ENCODE data around the gene SVIP. TPM values are rescaled to one million over a fixed set of nuclear protein-coding genes. Genes with fewer than 3 reads are reported as not detected.
A peak's percentile ranks its signal among the peaks of the same experiment; 100 is the strongest.

Gene SVIP
- total RNA-seq, 2 donors from 2014 or later, result 25.4 to 26.7 TPM

DNA sequence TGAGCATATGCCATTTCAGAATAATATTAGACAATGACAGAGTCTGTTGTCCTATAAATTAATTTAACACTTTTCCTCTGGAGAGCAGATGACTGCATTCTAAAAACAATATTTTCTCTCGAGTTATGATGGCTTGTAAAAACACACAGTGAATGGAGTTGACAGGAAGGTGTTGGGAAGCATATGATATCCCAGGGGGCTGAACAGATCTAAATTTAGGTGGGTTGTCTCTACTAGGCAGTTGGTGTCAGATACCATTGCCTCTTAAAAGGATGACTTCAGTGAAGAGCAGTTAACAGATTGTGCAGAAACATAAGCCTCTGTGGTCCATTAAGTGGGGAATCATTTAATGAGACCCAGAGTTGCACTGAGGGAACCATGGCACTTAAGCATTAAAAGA is 30.7 kb downstream of the SVIP start:
- ATAC-seq (peak; percentile 44 to 71), DNase-seq (no peak)
- intact Hi-C loops (cut with DNase I), result no loop called here

DNA sequence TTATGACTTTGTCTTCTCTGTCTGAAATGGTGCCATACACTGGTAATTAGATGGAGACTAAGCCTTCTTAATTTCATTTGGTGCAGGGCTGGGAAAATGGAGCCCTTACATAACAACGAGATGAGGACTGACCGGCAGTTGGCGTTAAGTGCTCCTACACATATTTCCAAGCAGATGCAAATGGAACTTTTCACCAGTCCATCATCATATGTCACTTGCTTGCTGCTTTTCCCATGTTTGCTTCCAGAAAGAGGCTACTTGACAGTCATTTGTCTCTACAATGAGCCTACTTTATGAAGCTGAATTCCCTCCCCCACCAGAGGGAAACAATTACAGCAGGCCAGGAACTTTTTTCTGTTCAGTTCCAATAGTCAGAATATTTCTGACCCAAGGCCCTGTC is 32.6 kb downstream of the SVIP start:
- no peak for DNase-seq
- ATAC-seq, result no peak
- intact Hi-C loops (cut with DNase I), result no loop called here

DNA sequence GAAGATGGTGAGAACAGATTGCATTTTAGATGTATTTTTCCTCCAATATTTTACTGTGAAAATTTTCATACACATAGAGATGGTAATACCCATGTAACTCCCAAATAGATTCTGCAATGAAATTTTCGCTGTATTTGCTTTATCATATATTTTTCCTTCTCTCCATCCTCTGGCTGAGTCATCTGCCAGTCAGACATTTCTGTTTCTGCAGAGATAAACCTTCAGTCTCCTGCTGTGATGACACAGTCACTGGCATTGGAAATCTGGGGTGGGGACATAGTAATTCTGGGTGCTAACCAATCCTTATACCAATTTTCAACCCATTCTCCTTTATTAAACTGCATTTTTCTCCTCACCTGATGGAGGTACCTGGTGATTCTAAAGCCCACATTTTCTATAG is 33.7 kb downstream of the SVIP start:
- DNase-seq, result no peak
- ATAC-seq, result no peak
- intact Hi-C loops (cut with DNase I), result no loop called here

DNA sequence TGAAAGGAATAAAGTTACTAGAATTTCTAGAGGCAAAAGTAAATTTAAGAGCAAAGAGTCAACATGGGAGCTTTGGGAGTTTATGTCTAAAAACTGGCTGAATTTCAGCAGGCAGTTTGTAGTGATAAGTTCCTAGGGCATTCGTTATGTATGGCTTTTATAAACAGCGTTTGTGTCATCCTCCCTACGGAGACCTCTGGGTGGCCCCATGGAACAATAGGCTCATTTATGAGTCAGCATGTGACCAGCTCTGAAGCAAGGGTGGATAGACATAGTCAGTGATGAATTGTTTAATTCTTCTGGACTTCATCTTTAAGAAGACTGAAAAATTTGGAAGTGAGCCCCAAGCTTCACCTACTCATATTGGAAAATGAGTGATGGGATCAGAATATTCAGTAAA is 37.1 kb downstream of the SVIP start:
- DNase-seq (no peak), ATAC-seq (no peak)
- intact Hi-C loops (cut with DNase I), result no loop called here

DNA sequence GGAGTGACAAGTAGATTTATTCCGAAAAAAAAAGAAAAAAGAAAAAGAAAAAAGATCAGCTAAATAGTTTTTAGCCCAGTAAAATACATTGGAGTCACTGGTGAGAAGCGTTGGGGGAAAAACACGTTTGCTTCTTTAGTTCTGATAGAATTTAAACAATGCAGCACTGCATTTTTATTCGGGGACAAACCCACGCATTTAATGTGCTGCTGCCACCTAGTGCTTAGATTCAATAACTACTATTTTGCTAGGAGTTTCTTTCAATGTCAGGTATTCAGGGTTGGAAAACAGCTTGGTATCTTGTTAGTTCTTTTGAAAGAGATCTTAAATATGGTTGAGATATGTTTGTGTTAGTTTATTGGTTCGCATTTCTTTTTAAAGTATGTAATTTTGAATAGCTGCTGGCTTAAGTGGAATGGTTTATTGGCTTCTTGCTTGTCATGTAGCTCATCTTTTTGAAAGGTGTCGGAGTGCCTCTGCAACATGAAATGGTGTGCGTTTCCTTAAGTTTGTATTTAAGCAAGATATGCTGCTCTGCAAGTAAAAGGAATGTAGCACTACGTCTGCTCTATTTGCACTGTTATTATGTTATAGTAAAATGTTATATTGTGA is 41.9 kb downstream of the SVIP start:
- DNase-seq (no peak), ATAC-seq (no peak)
- intact Hi-C loops (cut with DNase I), result loop anchor here (1.0 to 10.0 kb wide), 3 partner anchors 113 to 453 kb away; partner anchors contain the start of gene SLC17A6 (in 1 of the 2)

DNA sequence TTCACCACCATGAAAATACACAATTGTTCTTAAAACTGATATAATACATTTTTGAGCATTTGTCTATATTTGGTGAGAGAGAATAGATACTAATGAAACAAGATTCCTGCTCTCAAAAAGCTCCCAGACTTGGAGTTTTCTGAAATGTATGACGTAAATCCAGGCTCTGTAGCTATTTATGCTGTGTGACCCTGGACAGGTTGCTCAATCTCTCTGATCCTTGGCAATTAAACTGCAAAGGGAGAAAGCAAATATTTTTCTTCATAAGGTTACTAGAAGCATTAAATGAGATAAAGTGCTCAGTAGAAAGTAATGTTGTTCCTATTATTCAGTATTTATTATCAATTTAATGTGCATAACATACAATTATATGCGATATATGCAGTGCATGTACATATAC is 42.5 kb downstream of the SVIP start:
- DNase-seq (no peak), ATAC-seq (no peak)
- intact Hi-C loops (cut with DNase I), result loop anchor here (1.0 to 10.0 kb wide), 3 partner anchors 112 to 453 kb away; partner anchors contain the start of gene SLC17A6 (in 1 of the 2)

DNA sequence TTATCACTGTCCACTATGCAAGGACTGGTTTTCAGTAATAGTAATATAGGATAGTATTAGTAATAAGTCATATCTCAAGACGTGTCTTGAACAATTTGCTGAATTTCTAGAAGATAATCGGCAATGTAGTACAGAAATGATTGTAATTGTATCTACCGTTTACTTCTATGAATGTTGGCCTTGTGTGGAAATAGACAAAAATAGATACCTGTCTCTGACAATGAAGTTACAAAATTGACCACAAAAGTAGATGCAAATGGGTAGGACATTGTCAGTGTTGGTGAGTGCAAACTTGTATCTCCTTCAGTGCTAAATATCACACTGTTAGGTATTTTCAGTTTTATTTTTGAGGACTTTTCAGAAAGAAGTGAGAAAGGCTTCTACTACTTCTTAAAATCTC is 43.1 kb downstream of the SVIP start:
- DNase-seq (no peak), ATAC-seq (no peak)
- intact Hi-C loops (cut with DNase I), result loop anchor here (10.0 kb wide), 2 partner anchors 112 to 452 kb away; partner anchors contain the start of gene SLC17A6 (in 1 of the 2)

DNA sequence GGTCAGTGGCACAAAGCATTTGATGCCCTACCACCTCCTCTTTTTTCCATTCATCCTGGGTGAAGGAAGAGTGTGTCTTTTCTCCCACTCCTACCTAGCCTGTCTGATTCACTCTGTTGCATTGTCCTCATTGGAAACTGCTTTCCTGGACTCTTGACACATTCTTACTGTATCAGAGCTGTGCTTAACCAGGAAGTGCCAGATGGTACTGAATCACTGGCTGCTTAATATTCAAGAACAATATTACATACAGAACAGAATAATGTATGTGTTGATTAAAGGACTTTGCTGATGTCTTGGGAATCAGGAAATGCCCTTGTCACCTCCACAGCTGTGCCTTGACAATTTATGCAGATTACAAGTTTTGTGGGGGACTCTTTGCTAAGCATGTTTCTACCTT is 44.4 kb downstream of the SVIP start:
- DNase-seq, result no peak
- intact Hi-C loops (cut with DNase I), result loop anchor here (10.0 kb wide), 2 partner anchors 110 to 450 kb away; partner anchors contain the start of gene SLC17A6 (in 1 of the 2)
- peak in 1 of 2 donors; percentile 44 for ATAC-seq

DNA sequence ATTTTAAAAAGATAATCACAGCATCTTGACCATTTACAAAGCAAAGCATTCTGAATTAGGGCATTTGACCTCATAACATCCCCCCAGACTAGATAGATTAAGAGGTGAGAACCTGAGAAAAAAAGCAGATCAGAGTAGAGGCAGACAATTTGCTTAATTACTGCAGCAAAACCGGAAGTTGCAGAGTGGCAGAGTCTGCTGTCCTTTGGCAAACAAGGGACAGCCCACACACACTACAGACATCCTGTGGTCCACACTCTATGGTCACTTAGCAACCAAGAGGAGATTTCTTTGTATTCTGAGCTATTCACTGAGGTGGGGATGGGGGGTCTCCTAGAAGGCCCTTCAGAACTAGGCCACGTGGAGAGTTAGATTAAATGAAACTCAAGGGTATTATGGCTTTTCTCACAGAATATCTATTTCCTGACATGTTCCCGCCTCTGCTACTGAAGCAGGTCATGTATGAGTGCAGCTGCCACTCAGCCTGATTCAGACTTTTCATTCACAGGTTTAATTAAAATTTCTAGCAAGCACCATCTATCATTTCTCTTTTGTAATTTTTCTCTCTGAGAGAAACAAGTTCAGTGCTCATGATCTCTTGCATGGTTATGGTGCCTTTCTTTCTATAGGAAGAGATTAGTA is 48.5 kb downstream of the SVIP start:
- intact Hi-C loops (cut with DNase I), result loop anchor here (10.0 kb wide), 2 partner anchors 106 to 446 kb away; partner anchors contain the start of gene SLC17A6 (in 1 of the 2)
- DNase-seq (no peak), ATAC-seq (no peak)

DNA sequence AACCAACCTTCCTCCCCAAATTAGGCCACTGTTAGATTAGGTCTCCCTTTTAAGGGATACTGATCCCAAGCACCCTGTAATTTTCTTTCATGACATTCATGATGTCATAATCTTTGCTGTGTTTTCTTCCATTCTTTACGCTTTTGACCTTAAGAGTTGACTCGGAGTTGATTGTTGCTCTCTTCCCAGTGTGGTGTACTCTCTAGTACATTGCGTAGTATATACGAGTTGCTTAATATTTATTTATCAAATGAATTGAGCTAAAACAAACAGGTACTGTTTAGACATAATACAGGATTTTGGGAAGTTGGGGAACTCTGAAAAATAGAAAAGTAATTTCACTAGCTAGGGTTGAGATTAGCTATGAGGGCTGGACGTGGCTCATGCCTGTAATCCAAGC is 49.8 kb downstream of the SVIP start:
- DNase-seq, result no peak
- intact Hi-C loops (cut with DNase I), result loop anchor here (10.0 kb wide), 2 partner anchors 105 to 445 kb away; partner anchors contain the start of gene SLC17A6 (in 1 of the 2)
- ATAC-seq, result no peak

DNA sequence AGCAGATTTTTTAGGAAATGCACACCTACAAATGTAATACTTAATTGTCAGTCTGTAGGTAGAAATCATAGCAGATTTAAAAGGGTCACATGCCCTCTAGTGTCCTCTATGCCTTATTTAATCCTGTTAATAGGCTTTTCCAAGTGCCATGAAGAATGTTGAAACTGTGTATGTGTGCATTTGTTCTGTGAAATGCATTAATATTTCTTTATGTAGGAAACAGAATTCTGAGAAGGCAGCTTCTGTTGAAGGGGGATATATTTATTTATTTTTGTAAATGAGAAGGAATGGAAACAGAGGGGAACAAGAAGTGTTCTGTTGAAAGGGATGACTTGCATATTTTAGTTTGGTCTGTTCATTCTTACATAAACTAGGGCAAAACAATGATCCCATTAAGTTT is 51.0 kb downstream of the SVIP start:
- ATAC-seq (no peak), DNase-seq (no peak)
- intact Hi-C loops (cut with DNase I), result no loop called here

DNA sequence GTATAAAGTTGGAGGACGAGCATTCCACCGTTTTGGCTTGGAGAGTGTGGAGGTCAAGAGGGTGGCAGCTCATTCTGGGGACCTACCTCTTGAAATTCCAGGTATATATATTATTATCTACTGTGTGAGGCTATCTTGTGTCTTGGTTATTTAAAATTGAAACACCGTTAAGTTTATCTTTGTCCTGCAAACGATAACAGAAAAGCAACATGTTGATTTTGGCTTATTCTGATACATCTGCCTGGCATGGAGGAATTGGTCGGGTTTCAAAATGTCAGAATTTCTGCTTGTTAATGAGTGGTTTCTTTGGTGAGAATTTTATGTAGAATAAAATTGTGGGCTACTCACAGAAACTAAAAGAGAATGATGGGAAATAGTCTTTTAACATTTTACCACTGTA is 54.4 kb downstream of the SVIP start:
- intact Hi-C loops (cut with DNase I), result no loop called here
- no peak for DNase-seq
- ATAC-seq, result no peak

DNA sequence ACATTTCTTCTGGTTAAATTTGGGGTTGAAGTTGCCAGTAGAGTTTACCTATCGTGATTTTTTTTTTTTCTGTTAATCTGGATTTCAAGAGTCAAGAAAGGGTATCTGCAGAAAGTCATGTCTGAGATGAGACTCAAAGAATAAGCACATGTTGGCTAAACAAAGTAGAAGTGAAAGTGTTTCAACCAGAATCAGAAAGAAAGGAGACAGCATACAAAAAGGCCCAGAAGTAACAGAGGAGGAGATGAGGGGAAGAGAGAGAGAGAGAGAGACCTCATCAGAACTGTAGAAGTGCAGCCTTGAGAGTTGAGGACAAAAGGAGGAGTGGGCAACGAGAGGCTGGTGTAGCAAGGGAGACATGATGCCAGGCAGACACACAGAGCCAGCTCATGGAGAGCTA is 54.9 kb downstream of the SVIP start:
- no peak for ATAC-seq
- intact Hi-C loops (cut with DNase I), result no loop called here
- DNase-seq, result no peak

DNA sequence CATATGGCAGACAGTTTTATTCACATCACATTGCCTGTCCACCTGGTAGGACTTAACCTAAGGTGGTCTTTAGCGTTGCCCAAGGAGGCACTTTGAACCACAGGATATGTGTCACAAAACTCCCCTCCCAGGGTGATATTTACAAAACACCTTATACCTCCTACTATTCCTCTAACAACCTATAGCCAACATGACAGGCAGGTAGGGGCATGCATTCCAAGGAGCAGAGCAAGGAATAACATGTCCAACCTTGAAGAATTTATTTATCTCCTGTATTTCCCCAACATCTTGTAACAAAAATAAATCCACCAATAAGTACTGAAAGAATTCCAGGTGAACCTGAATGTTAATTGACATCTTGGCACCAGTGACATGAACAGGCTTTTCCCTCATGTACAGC is 60.5 kb downstream of the SVIP start:
- ATAC-seq (no peak), DNase-seq (no peak)
- intact Hi-C loops (cut with DNase I), result no loop called here

Other genes starting within 250 kb of the SVIP start
- 1 to 10 TPM; 4.5 to 5.1 TPM for gene FANCF, start 204.0 kb downstream of the SVIP start, total RNA-seq
- gene GAS2, start 163.2 kb downstream of the SVIP start, total RNA-seq, result 1 to 10 TPM; 7.3 to 8.9 TPM
- gene CCDC179, start 30.7 kb upstream of the SVIP start, total RNA-seq, result not detected

Data from left cardiac atrium (tissue), 4 donors.